ENCODE results near the gene PDE6A.
"Not testable (repeated sequence)": the region's sequence is repeated elsewhere in the genome, so short reads cannot be mapped to it uniquely, and the experiment has no call there.

The PDE6A gene

DNA sequence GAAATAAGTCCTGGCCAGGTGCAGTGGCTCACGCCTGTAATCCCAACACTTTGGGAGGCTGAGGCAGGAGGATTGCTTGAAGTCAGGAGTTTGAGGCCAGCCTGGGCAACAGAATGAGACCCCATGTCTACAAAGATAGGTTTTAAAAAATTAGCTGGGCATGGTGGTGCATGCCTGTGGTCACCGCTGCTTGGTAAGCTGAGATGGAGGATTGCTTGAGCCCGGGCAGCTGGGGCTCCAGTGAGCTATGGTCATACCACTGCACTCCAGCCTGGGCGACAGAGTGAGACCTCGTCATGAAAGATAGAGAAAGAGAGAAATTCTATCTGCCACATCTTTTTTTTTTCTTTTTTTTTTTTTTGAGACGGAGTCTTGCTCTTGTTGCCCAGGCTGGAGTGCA is 86.1 kb downstream of the PDE6A start:
- DNase-seq = not testable (repeated sequence)

GRCh38 chr5:149857499-149857898 is 87.1 kb downstream of the PDE6A start:
- DNase-seq = peak; percentile 29

GRCh38 chr5:149855366-149855765 is 89.2 kb downstream of the PDE6A start:
- no peak for DNase-seq

DNA sequence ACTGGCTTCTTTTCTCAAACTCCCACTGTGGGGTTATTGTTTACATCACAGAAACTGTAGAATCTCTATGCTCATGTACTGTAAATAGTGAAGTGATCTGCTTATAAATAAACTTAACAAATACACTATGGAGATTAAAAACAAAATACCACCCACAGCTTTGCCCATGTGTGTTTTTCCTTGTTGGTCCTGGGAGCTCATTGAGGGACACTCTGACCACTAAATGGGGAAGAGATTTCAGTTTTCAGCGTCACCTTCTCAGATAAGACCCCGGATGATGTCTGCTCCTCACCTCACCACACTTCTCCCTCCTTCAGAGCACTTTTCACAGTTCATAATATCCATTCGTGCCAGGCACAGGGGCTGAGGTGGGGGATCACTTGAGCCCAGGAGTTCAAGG is 89.7 kb downstream of the PDE6A start:
- DNase-seq = no peak

GRCh38 chr5:149853701-149854100 is 90.9 kb downstream of the PDE6A start:
- DNase-seq = no peak

- no peak for DNase-seq
Measured at GRCh38 chr5:149853331-149853648, 91.3 kb downstream of the PDE6A start.

- peak; percentile 69 for DNase-seq
Measured at GRCh38 chr5:149852641-149853330, 91.8 kb downstream of the PDE6A start.

GRCh38 chr5:149851211-149851610 is 93.4 kb downstream of the PDE6A start:
- no peak for DNase-seq

DNA sequence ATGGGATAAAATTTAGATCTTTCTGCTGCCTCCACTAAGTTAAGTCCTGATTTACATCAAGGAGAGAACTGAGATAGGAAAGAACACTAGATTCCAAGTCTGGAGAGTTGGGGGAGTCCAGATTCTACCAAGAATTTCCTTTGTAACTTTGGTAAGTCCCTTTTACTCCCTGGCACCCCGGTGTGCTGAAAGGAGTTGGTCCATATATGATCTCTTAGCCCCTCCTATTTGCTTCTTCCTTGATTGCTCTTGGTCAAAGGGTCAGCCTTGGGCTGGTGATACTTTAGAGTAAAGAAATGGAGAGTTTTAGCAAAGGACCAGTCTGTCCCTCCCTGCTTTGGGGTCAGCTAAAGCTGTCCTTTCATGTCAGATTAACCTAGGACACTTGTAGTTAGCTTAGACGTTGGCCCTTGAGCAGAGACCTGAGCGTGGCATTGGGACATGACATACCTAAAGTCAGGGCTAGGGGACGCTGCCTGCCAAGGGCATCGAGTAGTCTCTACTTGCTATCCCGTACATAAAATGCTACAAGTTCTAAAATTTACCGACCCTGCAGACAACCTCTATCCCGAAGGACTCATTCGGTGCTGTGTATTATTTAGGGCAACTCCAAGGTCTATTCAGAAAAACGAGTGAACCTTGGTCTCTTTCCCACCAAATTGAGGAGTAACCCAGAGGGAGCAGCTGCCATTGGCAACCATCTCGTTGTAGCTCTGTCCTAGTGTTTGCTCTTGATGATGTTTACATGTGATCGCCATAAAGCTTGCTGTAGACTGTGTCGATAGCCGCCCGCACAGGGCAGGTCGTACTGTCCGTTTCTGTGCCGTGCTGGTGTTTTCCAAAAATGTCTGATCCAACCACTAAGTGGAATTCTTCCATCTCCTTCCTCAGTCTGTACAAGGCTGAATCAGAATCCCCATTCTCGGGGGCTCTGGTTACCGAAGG is 94.4 kb downstream of the PDE6A start:
- DNase-seq = no peak

DNA sequence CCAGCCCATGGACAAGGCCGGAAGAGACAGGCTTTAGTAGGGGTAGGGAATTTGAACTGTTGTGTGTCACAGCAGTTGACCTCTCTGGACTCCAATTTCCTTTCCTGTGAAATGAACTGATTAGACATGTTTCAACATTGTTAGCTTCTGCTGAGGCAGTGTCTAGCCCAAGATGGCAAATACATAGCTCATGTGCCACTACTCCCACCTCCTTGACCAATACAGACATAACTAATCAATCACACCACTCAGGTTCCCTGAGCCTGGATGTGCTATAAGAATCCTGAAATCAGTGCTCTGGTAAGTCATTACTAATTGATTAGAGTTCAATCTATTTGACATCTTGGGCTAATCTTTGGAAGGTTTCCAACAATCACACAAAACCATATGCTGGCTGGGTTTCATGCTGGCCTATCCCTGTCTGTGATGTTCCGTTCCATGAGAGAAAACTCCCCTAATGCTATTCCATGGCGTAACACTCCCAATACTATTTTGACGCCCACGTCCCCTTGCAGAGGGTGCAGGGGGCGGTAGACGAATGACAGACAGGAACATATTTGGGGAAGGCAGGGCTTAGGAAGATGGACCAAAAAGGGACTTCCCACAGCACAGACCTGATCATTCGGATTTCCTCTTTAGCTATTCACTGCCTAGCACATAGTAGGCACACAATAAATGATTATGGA is 95.2 kb downstream of the PDE6A start:
- DNase-seq = peak; percentile 9

- no peak for DNase-seq
Measured at GRCh38 chr5:149847611-149848010, 97.0 kb downstream of the PDE6A start.

DNA sequence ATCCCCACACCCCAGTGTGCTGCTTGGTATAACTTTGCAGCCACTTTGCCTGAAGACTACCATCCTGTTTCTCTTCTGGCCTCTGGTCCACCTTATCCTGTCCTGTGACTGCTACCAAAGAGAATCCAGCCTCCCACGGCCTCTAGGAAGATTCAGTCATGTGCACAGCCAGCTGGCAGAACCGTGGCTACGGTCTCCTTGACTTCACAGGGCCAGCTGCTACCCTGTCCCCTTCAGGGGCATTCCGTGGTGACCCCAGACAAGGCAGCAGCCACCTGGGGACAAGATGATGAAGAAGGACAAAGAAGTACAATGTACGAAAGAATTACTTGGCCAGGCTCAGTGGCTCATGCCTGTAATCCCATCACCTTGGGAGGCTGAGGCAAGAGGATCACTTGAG is 98.6 kb downstream of the PDE6A start:
- DNase-seq = no peak

DNA sequence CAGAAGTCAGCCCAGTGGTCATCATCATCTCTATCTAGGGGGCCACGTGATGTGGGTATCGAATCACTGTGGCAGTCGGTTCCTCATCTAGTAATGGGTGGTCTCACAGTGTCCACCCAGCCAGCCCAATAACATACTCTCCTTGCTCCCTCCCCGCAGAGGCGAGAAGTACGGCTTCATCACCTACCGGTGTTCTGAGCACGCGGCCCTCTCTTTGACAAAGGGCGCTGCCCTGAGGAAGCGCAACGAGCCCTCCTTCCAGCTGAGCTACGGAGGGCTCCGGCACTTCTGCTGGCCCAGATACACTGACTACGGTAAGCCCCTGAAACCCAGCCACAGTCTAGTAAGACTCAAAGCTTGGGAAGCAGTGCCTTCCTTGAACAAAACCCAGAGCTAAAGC is 99.0 kb downstream of the PDE6A start:
- DNase-seq = no peak

GRCh38 chr5:149841851-149842793 is 102.5 kb downstream of the PDE6A start:
- DNase-seq = no peak

- DNase-seq = no peak
Measured at GRCh38 chr5:149840226-149840825, 104.3 kb downstream of the PDE6A start.

- DNase-seq = no peak
Measured at GRCh38 chr5:149839761-149840160, 104.8 kb downstream of the PDE6A start.

DNA sequence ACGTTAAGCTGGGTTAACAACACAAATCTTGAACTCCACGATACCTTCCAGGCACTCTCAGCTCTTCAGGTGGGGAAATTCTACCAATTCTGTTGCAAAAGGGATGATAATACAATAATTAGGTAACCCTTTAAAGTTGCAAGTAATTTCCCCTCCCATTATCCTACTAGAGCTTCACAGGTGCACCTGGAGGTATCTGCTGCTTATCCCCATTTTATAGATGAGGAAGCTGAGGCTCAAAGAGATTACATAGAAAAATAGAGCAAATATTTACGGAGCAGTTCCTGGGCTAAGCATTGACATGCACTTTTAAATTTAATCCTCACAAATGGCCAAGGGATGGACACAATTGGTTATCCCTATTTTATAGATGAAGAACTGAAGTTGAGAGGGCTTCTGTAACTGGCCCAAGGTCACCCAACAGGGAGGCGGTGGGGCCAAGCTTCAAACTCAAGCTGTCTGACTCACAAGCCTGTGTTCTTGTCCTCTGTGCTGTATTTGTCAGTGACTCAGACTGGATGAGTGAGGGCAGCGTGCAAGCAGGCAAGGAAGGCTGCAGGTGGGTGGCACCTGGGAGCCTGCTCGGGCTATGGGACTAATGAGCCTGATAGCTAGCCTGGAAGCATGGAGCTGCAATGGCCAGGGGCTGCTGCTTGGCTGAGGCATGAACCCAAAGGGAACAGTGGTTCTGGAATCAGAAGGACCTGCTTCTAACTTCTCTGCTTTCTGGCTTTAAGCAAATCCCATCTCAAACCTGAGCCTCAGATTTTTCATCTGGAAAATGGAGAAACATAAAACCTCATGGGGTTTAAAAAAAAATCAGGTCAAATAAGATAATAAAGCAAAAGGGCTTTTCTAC is 105.5 kb downstream of the PDE6A start:
- no peak for DNase-seq

DNA sequence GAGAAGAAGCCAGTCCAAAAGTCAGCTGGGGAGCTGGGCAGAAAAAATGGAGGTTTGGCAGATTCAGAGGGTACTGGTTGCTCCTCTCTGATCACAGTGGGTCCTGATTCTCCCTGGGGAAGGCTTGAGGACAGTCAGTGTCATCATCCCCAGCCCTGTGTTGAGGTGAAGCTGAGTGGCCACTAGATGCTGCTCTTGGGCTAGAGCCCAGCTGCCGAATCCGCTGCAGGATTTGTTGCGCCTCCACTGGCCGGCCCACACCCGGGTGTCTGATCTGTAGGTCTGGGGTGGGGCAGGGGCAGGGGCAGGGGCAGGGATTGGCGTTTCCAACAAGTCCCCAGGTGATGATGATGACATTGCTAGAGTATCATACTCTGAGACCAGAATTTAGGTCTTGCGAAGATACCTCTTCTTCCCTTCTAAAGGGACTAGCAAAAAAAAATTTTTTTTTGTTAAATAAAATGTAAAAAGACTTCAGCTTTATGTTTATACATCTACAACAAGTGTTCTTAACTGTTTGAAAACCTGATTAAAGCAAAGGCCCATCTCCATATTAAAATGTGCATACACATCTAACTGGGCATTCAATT is 106.8 kb downstream of the PDE6A start:
- DNase-seq = peak; percentile 44

DNA sequence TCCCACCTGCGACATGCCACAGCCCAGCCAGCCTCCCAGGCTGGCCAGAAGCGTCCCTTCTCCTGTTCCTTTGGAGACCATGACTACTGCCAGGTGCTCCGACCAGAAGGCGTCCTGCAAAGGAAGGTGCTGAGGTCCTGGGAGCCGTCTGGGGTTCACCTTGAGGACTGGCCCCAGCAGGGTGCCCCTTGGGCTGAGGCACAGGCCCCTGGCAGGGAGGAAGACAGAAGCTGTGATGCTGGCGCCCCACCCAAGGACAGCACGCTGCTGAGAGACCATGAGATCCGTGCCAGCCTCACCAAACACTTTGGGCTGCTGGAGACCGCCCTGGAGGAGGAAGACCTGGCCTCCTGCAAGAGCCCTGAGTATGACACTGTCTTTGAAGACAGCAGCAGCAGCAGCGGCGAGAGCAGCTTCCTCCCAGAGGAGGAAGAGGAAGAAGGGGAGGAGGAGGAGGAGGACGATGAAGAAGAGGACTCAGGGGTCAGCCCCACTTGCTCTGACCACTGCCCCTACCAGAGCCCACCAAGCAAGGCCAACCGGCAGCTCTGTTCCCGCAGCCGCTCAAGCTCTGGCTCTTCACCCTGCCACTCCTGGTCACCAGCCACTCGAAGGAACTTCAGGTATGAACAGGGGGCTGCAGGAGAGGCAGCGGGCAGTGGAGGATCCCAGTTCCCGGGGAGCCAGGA is 108.0 kb downstream of the PDE6A start:
- no peak for DNase-seq

GRCh38 chr5:149834246-149834855 is 110.2 kb downstream of the PDE6A start:
- peak; percentile 79 for DNase-seq
